ENCODE measurements around the gene DYNAP.

The DYNAP gene

GRCh38 chr18:54636217-54636616 is 45.2 kb downstream of the DYNAP start:
- DNase-seq (ENCODE audit: low read depth in 2 of 2) = no peak

- no peak for DNase-seq (ENCODE audit: low read depth in 2 of 2)
These were observed 50.7 kb downstream of the DYNAP start for GRCh38 chr18:54641734-54642133.

- DNase-seq (ENCODE audit: low read depth in 2 of 2) = no peak
These were observed 56.1 kb downstream of the DYNAP start for GRCh38 chr18:54647176-54647575.
